ENCODE data around the gene INSIG1. TPM values are rescaled to one million over a fixed set of nuclear protein-coding genes. Genes with fewer than 3 reads are reported as not detected.

The INSIG1 gene
- total and polyA plus RNA-seq, 2 experiments from 2014 or later = 70.3 to 131 TPM

- H3K27me3 Mint-ChIP-seq (ENCODE audit: insufficient read depth, low read depth, poor library complexity) = peaks cover 4% of the 10 kb centered on the region
- TF ChIP-seq CTCF (conservative IDR thresholded peaks at IDR 0.05; ENCODE audit: low read depth in 2 of 2) (no peak), STAT1 (IDR thresholded peaks at IDR 0.05; ENCODE audit: unreplicated experiment) (no peak), ZNF462 (CRISPR knock-in tag; IDR thresholded peaks at IDR 0.05) (no peak), JUNB (IDR thresholded peaks at IDR 0.05; ENCODE audit: unreplicated experiment) (no peak), POLR2AphosphoS5 (IDR thresholded peaks at IDR 0.05; ENCODE audit: low read depth) (no peak), ZNF331 (CRISPR knock-in tag; IDR thresholded peaks at IDR 0.05; ENCODE audit: low read depth) (no peak), CREB1 (CRISPR knock-in tag; IDR thresholded peaks at IDR 0.05; ENCODE audit: low read depth) (no peak), ETS1 (IDR thresholded peaks at IDR 0.05) (no peak), EZH2 (IDR thresholded peaks at IDR 0.05; ENCODE audit: low read depth, unreplicated experiment) (no peak), EZH2phosphoT487 (IDR thresholded peaks at IDR 0.05; ENCODE audit: unreplicated experiment) (no peak)
- no peaks in the 10 kb centered on the region for H3K4me1 Mint-ChIP-seq
- Histone ChIP-seq H4K20me1 (replicated peaks; ENCODE audit: insufficient read depth) (no peaks in the 10 kb centered on the region), H3K4me2 (no peak overlapping the region), H3K9me2 (ENCODE audit: insufficient read depth) (no peaks in the 10 kb centered on the region), H3K36me3 (ENCODE audit: insufficient read depth) (no peaks in the 10 kb centered on the region), H2AFZ (no peak overlapping the region), H3F3A (replicated peaks; ENCODE audit: low read depth) (no peaks in the 10 kb centered on the region), H3K4me1 (ENCODE audit: insufficient read depth) (no peaks in the 10 kb centered on the region), H3K27me3 (ENCODE audit: insufficient read depth) (no peaks in the 10 kb centered on the region), H3K4me3 (no peak overlapping the region), H3K79me2 (replicated peaks; ENCODE audit: insufficient read depth) (no peaks in the 10 kb centered on the region), H3K27ac (ENCODE audit: low read depth) (no peak overlapping the region)
- peaks cover 7% of the 10 kb centered on the region; the same call in 2 of the 3 replicates for H3K9me3 Mint-ChIP-seq
- DNase-seq (ENCODE audit: low spot score) = no peak
- no peak overlapping the region for H3K4me3 Mint-ChIP-seq
- no peak overlapping the region for H3K27ac Mint-ChIP-seq
- ATAC-seq = no peak
- no peaks in the 10 kb centered on the region for H3K36me3 Mint-ChIP-seq (ENCODE audit: low read depth)
Observed at GRCh38 chr7:155326385-155326784, 28.7 kb downstream of the INSIG1 start.

All from GM23338 (cell line).